ENCODE data around the gene TKTL1. TPM values are rescaled to one million over a fixed set of nuclear protein-coding genes. Genes with fewer than 3 reads are reported as not detected.
"Not testable (repeated sequence)": the region's sequence is repeated elsewhere in the genome, so short reads cannot be mapped to it uniquely, and the experiment has no call there.

TKTL1 gene
- polyA plus RNA-seq, 3 donors = 0.05 to 0.40 (median 0.11) TPM

DNA sequence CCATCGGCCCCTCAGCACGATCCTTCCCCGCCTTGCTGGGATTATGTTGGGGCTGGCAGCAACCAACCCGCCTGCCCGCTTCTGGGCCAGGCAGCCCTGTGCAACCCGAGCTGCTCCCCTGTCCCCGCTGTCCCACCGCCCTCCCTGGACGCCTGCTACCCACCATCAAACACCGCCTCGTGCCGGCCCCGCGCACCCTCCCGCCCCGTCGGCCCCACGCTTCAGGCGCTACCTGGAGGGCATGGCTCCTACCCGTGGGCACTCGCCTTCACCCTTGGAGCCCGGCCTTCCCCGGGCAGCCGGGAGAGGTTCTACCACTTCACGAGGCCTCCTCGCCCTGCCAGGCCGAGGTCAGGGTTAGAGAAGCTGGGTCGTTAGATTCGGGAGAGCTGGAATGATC lies 37.0 kb downstream of the TKTL1 start:
- WGBS, 3 donors = 87 to 95% (median 93%) methylated on average over 6 to 28 of the region's 29 CpGs
- H3K27ac ChIP-seq (ENCODE audit: low read depth, low read length) = no peak overlapping the region

DNA sequence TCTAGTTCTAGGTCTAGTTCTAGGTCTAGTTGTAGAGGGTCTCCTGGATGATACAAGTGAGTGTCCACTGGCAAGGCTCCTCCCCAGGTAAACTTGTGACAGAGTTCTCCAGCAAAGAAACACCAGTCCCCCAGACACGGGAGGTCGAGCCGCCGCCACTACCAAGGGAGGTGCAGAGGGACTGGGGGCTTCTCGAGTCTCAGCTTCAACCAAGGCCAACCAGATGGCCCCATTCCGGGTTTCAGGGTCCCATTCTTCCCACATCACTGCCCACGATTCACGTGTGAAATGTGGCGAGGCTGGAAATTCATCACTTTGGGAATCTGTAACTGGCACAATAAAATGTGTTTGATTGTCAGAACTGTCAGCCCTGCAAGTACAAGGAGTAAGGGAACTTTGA lies 37.5 kb downstream of the TKTL1 start:
- no peak overlapping the region for H3K27ac ChIP-seq (ENCODE audit: low read depth, low read length)
- 81 to 95% (median 84%) methylated on average over 5 to 9 of the region's 9 CpGs for WGBS, 3 donors

DNA sequence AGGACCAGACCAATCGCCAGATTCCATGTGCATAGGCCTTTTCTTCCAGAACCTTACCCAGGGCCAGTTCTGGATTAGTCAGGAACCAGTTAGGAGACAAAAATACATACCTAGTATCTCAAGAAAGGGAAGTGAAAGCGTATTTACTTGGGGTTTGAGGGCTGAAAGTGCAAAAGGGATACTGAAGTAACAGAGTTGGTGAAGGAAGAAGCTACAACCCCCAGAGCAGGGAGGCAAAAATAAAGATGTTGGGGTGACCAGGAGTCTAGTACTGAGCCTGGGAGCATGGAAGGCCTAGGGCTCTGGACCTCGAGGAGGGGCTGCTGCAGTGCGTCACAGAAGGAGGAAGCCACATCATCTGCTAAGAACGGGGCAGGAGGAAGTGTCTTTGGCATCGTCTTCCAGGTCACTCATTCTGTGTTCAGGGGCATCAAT lies 38.3 kb downstream of the TKTL1 start:
- WGBS, 3 donors = 60 to 73% (median 62%) methylated on average over 6 of the region's 6 CpGs
- no peak overlapping the region for H3K27ac ChIP-seq (ENCODE audit: low read depth, low read length)

DNA sequence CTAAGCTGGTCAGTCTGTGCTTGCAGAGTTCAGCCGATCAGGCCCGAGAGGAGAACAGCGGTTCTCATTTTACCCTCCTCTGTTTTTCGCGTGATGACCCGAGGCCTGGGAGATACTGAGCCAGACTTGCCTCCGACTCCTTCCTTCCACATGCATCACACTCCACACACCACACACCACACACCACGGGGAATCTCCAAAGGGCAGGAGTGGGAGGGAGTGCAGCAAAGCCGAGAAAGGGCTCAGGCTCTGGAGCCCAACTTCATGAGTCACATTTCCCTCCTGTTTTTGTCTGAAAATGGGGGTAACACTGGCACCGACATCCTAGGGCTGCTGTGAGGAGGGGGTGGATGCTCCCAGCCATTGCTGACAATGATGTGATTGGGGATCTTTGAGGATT lies 38.9 kb downstream of the TKTL1 start:
- WGBS, 3 donors = 68 to 77% (median 76%) methylated on average over 10 of the region's 10 CpGs
- H3K27ac ChIP-seq (ENCODE audit: low read depth, low read length) = no peak overlapping the region

DNA sequence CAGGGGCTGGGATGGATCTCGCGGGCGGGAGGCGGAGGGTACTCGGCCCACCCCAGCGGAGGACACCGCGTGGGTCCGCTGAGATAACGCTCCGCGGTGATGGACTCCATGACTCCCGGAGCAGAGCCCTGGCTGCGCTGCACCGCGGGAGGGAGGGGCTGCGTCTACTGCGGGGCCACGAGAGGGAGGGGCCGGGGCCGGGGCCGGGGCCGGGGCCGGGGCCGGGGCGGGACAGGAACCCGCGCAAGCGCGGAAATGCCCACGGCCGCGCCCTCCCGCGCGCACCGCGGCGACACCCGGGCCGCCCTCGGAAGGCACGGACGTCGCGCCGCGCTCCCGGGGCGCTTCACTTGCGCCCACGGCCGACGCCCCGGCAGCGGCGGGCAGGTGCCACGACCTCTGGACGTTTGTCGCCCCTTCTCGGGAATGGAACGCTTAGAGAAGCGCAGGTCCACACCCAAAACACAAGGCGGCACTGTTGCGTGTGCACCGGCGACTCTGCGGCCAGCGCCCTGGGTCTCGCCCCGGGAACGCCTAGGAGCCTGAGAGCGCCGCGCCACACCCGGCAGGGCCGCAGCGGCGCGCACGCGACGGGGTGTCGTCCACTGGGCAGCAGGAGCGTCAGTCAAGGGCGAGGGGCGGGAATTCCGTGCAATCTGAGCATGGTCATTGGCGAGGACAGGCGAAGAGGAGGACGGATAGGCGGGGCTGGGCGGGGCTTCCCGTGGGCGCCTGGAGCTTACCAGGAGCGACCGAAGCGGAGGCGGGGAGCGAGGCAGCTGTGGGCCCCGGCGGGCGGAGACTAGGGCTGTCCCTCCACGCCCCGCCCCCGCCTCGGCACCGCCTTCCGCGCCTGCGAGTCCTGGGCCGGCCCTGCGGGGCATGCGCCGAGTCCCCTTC lies 46.1 kb downstream of the TKTL1 start:
- not testable (repeated sequence) for H3K27ac ChIP-seq (ENCODE audit: low read depth, low read length)

DNA sequence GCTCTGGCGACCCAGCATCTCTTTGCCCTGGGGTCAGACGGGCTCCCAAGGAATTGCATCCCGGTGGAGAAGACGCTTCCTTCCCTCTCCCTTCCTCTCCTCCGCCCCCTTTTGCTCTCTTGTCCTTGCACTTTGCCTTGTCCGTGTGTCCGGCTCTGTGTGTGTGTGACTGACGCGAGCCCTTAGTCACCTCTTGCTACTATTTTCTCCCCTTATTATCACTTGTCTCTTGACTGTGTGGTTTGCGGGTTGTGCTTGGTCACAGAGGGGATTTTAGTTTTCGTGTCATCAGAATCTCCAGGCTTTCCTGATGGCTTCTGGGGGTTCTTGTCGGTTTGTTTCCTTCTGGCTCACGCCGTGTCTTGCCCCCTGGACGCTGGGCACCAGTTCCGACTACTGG lies 47.5 kb downstream of the TKTL1 start:
- WGBS, 3 donors = no CpG with 5 or more reads among the region's 16 CpGs
- H3K27ac ChIP-seq (ENCODE audit: low read depth, low read length) = not testable (repeated sequence)

More for the DNA sequence above, 46.1 kb downstream of the TKTL1 start:
- WGBS, 3 donors = 0% methylated on average over 13 of the region's 115 CpGs; no CpG with 5 or more reads in 2 of the 3 donors

DNA sequence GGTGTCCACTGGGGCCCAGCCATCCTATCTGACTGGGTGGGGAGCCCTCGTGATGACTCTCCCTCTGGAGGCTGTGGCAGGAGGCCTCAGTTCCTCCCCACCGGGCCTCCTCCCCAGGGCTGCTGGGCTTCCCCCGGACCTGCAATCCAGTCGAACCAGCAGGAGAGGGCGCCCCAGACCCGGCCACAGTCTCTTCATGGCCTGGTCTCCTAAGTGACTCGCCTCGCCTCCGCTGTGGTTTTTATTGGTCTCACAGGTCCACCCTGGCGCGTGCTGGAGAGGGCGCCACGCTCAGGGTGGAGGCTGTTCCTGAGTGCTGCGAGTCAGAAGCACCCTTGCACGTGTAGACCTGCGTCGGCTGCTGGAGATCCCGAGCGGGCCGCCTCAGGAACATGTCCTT lies 48.0 kb downstream of the TKTL1 start:
- no CpG with 5 or more reads among the region's 20 CpGs for WGBS, 3 donors
- H3K27ac ChIP-seq (ENCODE audit: low read depth, low read length) = not testable (repeated sequence)

DNA sequence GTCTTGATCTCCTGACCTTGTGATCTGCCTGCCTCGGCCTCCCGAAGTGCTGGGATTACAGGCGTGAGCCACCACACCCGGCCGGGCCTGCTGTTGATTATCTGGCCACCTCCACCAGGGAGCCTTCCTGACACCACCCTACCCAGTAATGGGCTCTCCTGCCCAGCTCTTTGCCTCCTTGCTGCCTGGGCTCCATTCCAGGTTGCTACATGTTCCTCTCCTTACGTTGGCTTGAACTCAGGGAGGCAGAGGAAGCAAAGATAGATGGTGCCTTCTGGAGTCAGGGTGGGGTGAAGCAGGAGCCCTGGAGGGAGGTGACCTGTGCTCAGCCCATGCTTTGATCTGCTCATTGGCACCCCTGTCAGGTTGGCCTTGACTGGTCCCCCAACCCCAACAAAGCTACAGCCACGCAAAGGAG lies 52.5 kb downstream of the TKTL1 start:
- no peak overlapping the region for H3K27ac ChIP-seq (ENCODE audit: low read depth, low read length)
- 69 to 81% (median 74%) methylated on average over 5 to 7 of the region's 7 CpGs for WGBS, 3 donors

DNA sequence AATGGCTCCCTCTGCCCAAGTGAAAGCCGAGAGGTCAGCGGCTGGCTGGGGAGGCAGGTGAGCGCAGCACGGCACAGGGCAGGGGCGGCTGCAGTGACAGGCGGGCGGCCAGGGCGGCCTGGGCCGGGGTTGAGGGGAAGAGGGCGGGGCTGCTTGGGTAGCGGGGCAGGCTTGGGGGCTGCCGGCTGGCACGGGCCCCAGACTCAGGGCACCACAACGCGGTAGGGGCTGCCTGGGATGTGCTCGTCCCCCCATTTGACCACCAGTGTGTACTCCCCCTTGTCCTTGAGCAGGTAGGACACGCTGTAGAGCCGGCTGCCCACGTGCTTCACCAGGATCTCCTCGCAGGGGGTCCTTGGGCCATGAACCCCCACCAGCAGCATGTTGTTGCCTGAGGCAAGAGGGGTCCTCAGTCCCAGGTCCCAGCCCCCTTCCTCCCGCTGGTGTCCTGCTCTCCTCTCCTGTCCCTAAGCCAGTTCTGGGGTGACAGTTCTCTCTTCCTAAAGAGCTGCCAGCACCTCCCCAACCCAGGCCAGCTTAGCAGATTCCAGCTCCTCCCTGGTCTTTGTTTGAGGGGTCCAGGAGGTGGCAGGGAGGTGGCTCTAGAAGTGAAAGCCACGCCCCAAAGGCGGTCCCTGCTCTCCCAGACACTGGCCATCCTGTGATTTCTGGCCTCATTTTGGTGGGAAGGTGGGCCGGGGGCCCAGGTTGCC lies 53.2 kb downstream of the TKTL1 start:
- 88 to 91% (median 90%) methylated on average over 13 to 24 of the region's 24 CpGs for WGBS, 3 donors
- H3K27ac ChIP-seq (ENCODE audit: low read depth, low read length) = no peak overlapping the region

DNA sequence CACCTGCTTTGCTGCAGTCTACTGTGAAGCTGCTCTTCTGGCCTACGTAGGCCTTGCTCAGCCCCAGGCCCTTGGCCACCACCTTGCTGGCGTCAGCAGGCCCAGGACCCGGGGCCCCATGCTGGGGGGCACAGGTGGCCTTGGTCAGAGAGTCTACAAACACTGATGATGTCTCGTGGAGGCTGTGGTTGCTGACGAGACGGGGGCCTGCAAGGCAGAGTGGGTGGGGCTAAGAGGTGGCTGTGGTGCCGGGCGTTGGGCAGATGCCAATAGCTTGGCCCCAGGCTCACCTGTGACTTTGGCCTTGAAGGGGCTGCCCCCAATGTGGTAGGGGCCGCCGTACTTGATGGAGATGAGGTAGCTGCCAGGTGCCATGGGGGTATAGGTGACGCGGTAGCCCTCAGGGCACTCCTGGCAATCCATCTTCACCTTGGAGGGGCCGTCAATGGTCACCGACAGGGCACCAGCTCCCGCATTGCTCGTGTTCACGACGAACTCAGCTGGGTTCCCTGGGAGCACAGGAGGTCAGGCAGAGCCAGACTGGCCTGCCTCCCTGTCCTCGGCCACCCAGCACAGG lies 53.9 kb downstream of the TKTL1 start:
- WGBS, 3 donors = 75 to 81% (median 80%) methylated on average over 16 to 19 of the region's 19 CpGs
- H3K27ac ChIP-seq (ENCODE audit: low read depth, low read length) = no peak overlapping the region

DNA sequence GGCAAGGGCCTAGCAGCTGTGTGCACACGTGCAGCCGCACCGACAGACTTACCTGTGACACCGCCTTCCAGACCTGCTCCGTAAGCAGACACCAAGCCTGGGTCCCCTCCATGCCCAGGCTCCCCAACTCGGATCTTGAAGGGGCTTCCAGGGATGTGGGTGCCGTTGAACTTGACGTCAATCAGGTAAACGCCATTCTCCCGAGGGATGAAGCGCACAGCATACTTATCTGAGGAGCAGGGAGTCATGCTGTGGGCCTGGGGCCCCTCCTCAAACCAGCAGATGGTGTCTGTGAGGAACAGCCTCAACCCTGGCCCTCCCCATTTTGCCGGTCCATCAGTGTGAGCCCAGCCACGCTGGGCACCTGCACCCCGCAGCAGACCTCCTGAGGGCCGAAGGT lies 54.4 kb downstream of the TKTL1 start:
- WGBS, 3 donors = 88 to 91% (median 88%) methylated on average over 15 of the region's 15 CpGs
- H3K27ac ChIP-seq (ENCODE audit: low read depth, low read length) = no peak overlapping the region

DNA sequence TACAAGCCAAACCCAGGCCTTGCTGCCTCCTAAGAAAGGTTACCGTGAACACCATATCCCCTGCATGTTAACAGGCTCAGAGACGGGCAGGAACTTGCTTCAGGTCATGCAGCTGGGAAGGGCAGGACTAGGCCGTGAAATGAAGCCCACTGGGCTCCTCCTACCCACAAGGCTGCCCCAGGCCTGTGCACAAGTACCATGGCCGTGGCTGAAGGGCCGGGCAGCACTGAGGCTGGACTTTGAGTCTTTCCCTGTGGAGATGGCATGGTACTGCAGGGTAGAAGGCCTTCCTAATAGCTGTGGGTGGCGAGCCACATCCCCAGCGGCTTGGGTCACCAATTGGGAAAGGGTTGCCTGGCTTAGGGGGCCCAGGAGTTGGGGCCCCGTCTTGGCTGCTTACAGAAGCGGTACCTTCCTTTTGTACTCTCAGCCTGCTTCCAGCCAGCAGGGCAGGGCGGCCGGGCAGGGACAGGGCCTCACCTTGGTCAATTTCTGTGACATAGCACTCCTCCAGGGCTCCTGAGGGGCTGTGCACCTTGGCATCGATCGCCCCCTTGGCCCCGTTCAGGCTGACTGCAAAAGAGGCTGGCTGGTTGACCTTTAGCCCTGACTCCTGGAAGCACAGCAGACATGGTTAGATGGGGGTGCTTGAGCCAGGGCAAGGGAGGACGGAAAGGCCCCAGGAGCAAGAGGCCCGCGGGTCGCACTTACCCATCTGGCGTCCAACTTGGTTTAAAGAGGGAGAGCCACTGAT lies 55.0 kb downstream of the TKTL1 start:
- no peak overlapping the region for H3K27ac ChIP-seq (ENCODE audit: low read depth, low read length)
- 82 to 94% (median 85%) methylated on average over 16 to 19 of the region's 19 CpGs for WGBS, 3 donors

DNA sequence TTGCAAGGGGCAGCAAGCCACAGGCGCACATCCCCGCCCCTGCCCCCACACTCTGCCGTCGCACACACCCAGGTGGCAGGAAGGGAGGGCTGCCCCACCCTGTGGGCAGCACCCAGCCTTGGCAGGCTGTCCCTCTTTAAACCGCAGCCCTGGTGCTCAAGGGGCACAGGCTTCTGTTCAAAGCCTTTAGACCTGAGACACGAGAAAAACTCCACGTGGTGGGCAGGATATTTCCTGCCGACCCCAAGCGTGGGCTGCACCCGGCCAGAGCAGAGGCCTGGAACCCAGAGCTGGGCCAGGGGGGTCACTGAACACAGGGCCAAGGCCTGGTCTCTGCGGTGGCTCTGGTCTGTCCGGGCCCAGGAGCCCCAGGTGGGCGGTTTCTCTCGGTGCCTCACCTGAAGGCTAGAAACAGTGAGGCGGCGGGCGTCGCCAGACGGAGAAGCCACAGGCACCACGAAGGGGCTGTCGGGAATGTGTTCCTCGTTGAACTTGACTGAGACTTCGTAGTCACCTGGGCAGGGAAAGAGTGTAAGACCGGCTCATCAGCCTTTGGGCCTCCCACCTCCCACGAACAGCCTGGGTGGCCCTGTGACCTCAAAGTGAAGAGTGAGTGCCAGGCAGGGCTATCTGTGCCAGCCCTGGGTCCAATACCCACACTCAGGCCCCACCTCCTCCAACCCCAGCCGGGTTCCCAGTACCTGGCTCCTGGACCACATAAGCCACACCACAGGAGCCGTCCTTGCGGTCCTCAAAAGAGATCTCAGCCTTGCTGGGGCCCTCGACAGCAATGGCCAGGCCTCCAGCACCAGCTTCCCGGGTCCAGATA lies 55.8 kb downstream of the TKTL1 start:
- no peak overlapping the region for H3K27ac ChIP-seq (ENCODE audit: low read depth, low read length)

DNA sequence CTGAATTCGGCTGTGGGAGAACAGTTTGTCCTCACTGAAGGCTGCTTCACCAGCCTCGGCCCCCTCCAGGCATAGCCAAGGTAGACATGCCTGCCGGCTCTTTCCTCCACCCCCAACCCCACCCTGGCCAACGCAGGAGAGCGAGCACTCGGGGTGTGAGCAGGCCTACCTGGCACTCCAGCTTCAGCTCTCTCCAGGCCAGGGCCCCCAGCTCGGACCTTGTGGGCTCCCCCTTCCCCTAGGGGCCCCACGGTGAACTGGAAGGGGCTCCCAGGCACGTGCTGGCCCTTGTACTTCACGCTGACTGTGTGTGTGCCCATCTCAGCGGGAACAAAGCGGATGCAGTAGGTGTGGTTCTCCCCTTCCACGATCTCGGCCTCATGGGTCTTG lies 56.4 kb downstream of the TKTL1 start:
- no peak overlapping the region for H3K27ac ChIP-seq (ENCODE audit: low read depth, low read length)
- 86 to 93% (median 86%) methylated on average over 9 to 14 of the region's 14 CpGs for WGBS, 3 donors

More for the DNA sequence above, 55.8 kb downstream of the TKTL1 start:
- WGBS, 3 donors = 74 to 87% (median 77%) methylated on average over 22 to 30 of the region's 30 CpGs

DNA sequence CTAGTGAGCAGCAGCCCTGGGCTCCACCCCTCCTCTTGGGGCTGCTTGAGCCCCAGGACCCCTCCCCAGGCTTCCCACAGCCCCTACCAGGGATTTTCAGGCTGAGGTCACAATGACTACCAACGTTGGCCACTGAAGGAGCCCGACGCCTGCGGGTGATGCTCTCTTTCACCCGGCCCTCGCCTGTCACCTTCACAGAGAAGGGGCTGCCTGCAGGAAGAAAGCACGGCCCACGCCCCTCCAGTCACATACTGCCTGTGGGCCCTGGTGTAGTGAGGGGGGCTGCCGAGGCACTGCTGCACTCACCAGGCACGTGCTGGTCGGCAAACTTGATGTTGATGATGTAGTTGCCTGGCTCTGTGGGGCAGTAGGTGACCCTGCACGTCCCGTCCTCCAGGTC lies 56.9 kb downstream of the TKTL1 start:
- H3K27ac ChIP-seq (ENCODE audit: low read depth, low read length) = no peak overlapping the region
- 84 to 93% (median 87%) methylated on average over 5 to 13 of the region's 13 CpGs for WGBS, 3 donors

DNA sequence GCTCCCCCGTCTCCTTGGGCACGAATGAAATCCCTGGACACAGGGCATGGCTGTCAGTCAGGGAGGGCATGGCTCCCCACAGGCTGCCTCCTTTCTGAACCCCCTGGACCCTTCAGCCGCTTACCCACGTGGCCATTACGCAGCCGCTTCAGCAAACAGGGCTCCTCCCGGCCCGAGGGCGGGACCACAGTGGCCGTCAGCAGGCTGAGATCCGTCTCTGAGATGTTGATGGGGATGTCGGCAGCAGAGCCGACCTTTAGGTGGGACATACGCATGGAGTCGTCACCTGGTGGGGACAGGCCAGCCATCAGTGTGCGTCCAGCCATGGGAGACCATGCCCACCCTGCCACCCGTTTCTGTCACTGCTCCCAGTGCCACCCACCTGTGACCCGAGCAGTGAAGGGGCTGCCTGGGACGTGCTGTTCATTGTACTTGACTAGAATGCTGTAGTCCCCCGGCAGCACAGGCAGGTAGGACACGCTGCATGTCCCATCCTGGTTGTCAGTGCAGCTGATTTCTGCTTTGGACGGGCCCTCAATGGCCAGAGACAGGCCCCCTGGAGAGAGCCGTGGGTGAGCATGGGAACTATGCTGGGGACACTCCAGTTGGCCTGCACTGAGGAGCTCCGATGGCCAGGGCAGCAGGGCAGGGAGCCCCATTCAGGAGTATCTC lies 57.7 kb downstream of the TKTL1 start:
- WGBS, 3 donors = 86 to 89% (median 87%) methylated on average over 19 to 24 of the region's 24 CpGs
- no peak overlapping the region for H3K27ac ChIP-seq (ENCODE audit: low read depth, low read length)

DNA sequence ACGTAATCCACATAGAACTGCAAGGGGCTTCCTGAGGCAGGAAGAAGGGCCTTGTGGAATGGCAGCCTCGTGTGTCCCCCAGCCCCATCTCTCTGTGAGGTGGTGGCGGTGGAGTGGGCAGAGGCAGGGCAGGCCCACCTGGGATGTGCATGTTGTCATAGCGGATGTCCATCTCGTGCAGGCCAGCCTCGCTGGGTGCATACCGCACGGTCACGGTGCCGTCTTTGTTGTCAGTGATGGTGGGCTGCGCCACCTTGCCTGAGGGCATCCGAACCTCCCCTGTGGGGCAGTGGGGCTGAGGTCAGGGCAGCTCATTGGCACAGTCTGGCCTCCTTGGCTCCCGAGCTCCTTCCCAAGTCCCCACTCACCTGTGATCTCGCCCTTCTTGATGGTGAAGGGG lies 58.4 kb downstream of the TKTL1 start:
- WGBS, 3 donors = 84 to 92% (median 89%) methylated on average over 11 to 14 of the region's 14 CpGs
- no peak overlapping the region for H3K27ac ChIP-seq (ENCODE audit: low read depth, low read length)
